GM19328 (cell line): Measurements from ENCODE around the gene EXO1.
"Not testable (repeated sequence)": the region's sequence is repeated elsewhere in the genome, so short reads cannot be mapped to it uniquely, and the experiment has no call there.

Experiments
- ATAC-seq: cut with Tn5 transposase; IDR thresholded peaks from one replicate; pipeline ENCODE4 v1.9.1; 2021; ENCODE audit warnings: mild to moderate bottlenecking, moderate library complexity; ENCODE audit not compliant: unreplicated experiment

EXO1 gene

DNA sequence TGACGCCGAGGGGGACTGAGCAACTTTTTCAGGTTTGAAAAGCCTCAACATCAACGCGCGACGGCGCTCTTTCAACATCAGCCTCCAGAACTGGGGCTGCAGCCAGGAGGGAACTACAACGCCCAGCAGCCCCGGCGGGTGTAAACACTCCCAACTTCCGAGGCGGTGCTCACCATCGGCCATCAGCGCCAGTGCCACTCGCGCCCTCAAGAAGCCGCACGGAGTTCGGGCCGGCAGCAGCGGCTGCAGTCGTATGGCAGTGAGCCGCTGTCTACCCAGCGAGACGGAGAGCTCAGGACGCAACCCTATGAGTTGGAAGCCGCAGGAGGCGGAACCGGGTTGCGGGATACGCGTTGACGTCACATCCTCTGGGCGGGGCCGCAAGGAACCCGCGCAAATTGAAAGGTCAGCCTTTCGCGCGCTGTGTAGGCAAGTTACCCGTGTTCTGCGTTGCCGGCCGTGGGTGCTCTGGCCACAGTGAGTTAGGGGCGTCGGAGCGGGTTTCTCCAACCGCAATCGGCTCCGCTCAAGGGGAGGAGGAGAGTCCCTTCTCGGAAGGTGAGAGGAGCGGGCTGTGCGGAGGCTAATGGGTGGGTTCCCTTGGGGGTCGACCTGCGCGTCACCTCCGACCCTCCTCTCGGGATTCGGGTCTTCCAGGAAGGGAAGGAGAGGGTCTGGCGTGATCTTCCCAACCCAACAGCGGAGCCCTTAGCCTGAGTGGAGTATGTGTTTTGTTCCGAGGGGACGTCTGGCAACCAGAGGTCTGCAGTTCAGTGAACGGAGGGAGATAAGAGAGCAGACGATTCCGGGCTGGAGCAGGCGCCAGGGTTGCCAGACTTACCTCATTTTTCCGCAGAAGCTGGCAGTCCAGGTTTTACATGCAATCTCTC, at the start of gene EXO1:
Gene EXO1 (plus strand): TSS at position 409 of the 890 bp plus-strand sequence. CDS start 2,222 bp downstream, outside the sequence.
- peak; percentile 97 for ATAC-seq

DNA sequence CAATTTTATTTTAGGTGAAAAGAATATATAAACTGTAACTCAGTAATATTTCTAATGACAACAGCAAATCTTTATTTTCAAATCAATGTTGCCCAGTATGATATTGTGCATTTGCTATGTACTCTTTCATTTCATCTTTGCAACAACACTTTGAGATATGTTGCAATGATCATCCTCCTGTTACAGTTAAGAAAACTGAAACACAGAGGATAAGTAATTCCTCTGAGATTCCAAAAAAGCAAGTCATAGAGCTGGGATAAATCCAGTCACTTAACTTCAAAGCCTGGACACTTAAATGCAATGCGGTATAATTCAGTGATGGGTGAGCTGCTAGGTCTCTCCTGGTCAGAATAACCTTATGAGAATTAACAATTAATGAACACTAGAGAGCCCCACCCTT, 48.6 kb upstream of the EXO1 start:
- ATAC-seq, result no peak

- ATAC-seq, result no peak
Observed at GRCh38 chr1:241800640-241801039, 47.4 kb upstream of the EXO1 start.

DNA sequence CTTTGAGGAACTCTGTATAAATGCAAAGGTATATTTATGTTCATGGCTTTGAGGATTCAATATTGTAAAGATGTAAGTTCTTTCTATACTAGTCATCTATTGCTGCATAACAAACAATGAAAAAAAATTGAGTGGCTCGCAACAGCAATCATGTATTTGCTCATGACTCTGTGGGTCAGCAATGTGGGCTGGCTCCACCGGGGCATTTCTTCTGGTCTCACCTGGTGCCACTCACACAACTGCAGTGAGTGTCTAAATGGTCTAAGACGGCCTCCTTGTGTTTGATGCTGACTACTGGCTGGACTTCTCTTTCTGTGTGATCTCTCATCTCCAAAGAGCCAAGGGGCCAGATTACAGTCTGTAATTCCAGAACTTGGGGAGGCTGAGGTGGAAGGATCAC, 45.1 kb upstream of the EXO1 start:
- no peak for ATAC-seq

GRCh38 chr1:241804706-241805105, 43.3 kb upstream of the EXO1 start:
- not testable (repeated sequence) for ATAC-seq

DNA sequence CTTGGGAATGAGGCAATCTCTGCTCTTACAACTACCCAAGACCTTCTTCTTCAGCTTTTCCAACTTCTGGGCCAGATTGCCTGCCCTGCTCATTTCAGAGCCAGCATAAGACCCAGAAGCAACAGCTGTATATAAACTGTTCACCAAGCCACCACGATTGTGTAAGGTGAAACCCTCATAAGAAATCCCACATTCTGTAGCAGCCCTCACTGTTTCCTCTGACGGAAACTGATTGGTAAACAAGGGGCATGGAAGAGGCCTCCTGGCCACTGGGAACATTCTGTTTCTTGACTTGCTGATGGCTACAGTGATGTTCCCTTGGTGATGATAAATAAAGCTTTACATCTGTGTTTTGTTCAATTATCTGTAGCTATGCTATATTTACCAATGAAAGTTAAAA, 39.7 kb upstream of the EXO1 start:
- ATAC-seq, result no peak

DNA sequence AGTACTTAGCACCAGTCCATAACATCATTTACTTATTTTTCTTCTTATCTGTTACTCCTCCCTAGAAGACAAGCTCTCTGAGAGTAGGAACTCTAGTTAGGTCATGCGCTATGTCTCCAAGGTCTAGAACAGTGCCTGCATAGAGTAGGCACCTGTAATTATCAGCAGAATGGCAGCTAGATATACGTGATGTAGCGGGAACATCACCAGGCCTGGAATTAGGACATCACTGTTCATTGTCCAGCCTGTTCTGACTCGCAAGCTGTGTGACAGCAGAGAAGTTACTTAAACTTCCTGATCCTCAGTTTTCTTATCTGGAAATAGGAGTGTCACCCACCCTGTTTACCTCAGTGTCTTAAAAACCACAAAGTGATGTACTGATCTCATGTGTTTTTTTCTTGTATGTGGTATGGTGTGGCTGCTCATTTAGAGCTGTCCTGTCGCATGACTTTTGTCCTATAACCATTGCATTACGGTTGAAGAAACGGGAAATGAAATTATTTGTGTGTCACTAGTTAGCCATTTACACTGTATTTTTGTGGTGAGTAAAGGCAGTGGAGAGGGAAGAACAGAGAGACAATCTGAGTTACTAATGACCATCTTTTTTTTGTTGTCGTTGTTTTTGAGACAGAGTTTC, 37.1 kb upstream of the EXO1 start:
- no peak for ATAC-seq

DNA sequence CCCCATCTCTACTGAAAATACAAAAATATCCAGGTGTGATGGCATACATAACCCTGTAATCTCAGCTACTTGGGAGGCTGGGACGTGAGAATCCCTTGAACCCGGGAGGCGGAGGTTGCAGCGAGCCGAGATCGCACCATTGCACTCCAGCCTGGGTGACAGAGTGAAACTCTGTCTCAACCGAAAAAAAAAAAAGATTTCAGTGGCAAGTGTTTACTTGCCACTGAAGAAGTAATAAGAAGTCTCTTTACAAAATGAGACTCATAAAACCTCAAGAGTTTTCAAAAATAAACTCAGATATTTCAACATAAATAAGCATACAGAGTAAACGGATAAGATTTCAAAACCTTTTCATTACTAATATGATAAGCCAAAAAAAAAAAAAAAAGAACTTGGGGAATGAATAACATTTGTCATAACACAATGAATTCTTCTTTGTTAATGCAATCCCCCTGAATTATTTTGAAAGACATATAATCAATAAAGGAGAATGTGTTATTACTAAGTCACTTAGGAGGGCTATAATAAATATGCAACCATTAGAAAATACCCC, 34.2 kb upstream of the EXO1 start:
- no peak for ATAC-seq

DNA sequence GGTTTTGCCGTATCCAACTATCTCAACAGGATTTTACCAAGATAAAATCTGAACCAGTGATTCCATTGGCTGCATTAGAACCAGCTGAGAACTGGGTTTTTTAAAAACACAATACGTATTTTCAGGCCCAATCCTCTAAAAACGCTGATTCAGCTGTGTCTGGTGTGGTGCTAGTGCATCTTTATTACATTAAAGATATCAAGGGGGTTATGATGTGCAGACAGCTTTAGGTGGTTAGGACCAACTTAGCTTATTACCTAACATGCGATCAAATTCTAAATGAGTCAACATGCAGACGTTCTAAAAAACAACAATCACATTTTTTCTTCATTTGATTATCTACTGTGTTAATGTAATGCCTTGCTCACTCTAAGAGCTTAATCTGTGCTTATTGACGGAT, 32.0 kb upstream of the EXO1 start:
- ATAC-seq, result no peak

GRCh38 chr1:241817331-241817792, 30.6 kb upstream of the EXO1 start:
- no peak for ATAC-seq

DNA sequence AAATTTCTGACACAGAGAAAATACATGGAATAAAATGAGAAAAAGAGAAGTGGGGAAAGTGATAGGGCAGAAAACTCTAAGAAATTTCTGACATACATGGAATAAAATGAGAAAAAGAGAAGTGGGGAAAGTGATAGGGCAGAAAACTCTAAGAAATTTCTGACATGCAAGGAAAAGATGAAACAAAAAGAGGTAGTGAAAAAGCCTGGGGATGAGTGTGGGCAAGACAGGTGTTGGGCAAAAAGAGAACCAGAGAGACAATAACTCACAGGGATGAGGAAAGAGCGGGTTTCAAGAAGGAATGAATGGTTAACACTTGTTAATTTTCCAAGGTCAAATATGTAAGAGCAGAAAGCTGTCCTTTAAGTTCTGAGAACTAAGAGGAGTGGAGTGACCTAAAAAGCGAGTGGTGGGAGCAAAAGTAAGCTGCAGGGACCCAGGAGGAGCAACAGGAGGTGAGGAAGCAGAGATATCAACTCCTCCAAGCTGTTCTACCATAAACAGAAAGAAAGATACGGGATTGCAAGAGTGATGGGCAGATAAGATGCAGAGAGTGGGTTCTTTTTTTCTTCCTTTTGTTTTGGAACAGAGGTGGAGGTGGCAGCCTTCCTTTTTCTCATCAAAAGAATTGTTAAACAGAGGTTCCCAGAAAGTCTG, 29.9 kb upstream of the EXO1 start:
- ATAC-seq, result no peak

GRCh38 chr1:241819340-241819866, 28.6 kb upstream of the EXO1 start:
- ATAC-seq, result no peak

DNA sequence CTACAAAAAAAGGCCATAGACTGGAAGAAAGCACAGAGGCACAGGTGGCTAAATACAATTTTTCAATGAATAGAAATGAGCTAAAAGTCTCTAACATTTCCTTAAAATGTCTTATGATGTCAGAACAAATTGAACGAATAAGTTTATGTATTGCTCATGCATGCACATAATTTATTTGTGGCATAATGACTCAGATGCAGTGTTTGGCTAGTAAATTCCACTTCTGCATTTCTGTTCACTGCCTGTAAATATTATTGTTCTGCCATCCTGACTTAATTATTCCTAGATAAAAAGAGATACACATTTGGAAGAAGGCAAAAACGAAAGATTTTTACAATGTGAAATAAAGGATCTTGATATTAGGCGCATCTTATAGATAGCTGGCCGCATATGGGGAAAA, 26.6 kb upstream of the EXO1 start:
- no peak for ATAC-seq

DNA sequence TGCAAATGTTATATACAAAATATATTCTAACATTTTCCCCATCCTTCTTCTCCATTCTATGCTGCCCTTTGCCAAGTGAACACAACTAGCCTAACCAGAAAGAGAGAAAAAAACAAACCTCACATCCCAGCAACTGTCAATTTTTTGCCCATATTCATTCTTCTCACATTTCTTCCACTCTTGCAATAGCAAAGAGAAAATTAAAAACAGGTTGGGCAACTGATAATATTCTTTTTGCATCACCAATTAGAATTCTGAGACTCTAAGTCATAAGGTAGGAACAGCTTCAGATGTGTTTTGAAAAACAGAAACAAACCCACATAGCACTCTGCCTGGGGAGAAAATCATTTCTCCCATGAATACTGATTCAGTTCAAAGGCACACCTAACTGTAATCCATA, 25.2 kb upstream of the EXO1 start:
- ATAC-seq, result no peak

- no peak for ATAC-seq
Observed at GRCh38 chr1:241823925-241824324, 24.1 kb upstream of the EXO1 start.

GRCh38 chr1:241825581-241825980, 22.4 kb upstream of the EXO1 start:
- no peak for ATAC-seq

DNA sequence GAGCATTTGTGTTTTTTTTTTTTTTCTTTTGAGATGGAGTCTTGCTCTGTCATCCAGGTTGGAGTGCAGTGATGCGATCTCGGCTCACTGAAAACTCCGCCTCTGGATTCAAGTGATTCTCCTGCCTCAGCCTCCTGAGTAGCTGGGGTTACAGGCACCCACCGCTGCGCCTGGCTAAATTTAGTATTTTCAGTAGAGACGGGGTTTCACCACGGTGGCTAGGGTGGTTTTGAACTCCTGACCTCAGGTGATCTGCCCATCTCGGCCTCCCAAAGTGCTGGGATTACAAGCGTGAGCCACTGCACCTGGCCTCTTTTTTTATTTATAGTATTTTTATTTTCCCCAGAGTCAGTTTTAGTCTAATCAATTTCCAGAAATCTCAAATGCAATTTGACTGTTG, 21.4 kb upstream of the EXO1 start:
- not testable (repeated sequence) for ATAC-seq

GRCh38 chr1:241827264-241827663, 20.7 kb upstream of the EXO1 start:
- no peak for ATAC-seq

GRCh38 chr1:241828463-241829021, 19.5 kb upstream of the EXO1 start:
- no peak for ATAC-seq

GRCh38 chr1:241829468-241829867, 18.5 kb upstream of the EXO1 start:
- no peak for ATAC-seq
